UCSD-AML1 (cell line): ENCODE measurements around the gene DCUN1D4.
"Not testable (repeated sequence)": the region's sequence is repeated elsewhere in the genome, so short reads cannot be mapped to it uniquely, and the experiment has no call there.

Source experiments
- DNase-seq: peaks from one replicate; lab custom pipeline; 2025; ENCODE audit not compliant: unreplicated experiment; lab: John Stamatoyannopoulos, UW

The DCUN1D4 gene

DNA sequence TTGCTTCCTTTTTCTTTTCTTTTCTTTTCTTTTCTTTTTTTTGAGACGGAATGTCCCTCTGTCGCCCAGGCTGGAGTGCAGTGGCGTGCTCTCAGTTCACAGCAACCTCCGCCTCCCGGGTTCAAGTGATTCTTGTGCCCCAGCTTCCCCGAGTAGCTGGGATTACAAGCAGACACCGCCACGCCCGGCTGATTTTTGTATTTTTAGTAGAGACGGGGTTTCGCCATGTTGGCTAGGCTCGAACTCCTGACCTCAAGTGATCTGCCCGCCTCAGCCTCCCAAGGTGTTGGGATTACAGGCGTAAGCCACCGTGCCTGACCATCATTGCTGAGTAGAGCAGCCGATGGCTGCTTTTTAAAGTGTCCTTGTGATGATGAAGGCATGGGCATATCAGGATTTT is 50.4 kb downstream of the DCUN1D4 start:
- DNase-seq: not testable (repeated sequence)

DNA sequence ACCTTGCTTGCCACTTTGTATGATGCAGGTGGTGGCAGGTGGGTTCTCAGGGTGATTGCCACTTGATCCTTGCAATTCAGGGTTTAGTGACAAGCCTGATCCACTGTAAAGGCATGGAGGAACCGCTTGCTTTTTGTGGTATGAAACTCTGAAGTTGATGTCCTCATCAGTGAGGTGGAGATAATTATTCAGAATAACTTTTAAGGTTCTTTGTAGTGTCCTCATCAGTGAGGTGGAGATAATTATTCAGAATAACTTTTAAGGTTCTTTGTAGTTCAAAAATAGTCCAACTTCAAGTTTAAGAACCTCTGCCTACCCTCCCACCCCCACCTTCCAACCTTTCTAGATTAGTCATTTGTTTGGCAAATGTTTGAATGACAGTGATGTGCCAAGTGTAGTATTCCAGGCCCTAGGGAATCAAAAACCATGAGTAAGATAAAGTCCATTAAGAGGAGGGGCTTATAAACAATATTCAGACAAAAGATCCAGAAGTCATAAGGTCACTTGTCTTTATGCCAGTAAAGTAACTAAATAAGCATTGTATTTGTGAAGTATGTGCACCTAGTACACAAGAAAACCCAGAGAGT is 51.2 kb downstream of the DCUN1D4 start:
- no peak for DNase-seq

DNA sequence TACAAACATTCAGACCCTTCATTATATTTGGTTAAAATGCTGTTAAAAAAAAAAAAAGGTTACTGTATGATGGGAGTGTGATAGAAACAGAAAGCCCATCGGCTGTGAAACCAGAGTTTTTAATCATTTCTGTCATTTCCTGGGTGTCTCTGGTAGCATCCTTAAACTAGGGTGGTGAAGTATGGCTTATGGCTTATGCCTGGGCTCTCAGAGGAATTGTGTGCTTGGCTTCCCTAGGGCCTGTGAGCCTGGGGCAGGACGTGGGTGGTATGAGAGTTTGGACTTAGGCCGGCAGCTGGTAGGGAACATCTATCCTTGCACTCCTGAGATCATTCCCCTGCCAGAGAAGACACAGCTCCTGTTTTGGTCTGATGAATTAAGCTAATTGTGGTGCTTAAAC is 52.2 kb downstream of the DCUN1D4 start:
- no peak for DNase-seq

DNA sequence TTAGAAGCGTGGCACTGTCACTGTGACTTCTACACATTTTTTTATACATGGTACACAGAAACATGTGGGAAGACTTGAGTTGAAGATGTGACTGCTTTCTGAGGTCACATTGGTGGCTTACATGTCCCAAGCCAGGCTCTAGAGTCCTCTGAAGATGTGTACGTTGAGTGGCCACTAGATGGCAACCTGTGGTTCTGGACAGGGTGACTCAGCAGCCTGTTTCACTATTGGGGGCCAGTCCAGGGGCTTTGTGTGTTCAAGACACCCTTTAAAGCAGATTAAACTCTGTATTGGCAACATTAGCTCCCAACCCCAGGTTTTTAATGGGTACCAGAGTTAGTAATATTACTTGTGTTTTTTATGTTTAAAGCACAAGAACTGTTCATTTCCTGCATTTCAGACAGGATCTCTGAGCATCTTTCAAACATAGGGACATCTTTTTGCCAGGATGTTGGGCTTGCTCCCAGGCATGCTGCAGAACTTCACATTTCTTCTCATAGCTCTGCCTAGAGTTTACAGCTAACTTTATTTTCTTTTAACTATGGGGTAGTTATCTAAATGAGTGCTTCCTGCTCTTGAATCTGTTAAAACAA is 53.0 kb downstream of the DCUN1D4 start:
- peak; percentile 21 for DNase-seq

DNA sequence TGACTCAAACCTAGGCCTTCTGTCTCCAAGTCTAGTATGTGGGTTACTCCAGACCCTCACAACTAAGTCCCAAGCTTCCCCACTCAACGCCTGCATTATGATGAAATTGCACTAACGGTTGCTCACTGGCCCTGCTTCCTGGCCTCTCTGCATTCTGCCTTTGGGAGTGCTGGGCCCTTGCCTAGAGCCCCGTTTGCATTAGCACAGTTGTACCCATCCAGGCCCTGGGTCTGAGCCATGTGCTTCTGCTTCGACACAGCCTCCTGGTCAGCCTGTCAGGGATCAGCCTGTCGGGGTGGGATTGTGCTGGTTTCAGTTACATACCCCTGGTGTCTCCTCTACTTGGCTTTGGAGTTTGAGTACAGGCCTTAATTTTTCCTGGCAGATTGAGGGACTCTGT is 58.4 kb downstream of the DCUN1D4 start:
- no peak for DNase-seq

DNA sequence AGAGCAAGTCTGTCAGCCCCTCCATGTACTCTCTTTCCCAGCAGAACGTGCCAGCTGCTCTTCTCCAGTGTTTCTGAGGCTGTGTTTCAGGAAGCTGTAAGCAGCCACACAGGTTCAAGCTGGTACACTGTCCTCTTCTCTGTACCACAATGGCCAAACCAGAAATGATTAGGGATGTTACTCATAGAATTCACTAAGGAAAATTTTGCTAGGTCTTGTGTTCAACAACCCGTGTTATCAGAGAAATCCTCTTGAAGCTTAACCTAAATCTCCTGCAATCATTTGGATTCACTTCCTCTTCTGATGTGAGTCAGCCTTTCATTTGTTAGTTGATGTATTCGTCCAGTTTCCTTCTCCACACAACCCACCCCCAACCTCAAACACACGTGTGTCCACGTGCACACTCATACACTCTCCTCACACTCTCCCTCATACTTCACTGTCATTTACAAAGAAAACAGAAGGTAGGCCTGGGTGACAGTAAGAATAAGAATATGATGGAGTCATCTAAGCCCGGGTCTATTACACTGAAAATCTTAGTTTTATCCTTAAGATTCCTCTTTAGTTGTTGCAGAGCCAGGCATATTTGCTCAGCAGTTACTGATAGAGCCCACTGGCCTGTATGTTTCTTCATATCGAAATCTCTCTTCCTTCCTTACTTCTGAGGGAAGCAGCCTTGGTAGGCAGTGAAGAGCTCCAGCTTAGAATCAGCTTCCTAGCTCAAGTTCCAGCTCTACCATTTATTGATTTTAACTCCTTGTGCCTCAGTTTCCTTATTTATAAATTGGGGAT is 63.4 kb downstream of the DCUN1D4 start:
- no peak for DNase-seq

DNA sequence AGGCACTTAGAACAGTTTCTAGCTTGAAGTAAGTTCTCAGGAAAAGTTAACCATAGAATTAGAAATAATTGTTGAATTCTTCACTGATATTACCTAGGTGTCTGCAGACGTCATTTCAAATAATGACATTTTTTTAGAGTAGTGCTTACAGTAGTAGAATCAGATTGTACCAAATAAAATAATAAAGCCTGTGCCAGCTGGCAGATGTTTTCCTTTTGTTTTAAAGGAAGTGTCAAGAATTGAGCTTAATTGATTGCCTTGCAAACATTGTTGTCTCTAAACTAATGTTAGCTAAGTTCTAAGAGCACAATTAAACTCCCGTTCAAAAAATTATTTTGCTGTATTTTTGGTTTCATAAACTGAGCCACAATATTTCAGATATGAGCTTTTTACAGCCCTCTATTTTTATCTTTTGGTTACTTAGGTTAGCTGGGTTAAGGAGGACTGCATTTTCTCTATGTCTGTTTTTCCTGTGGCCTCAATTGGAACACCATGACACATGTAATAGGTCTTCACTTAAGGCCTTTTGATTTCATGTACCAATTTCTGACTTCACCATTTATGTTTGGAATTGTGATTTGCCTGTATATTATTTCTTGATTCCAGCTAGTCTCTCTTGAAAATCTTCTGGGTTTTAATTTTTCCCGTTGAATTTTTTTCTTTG is 64.2 kb downstream of the DCUN1D4 start:
- no peak for DNase-seq

DNA sequence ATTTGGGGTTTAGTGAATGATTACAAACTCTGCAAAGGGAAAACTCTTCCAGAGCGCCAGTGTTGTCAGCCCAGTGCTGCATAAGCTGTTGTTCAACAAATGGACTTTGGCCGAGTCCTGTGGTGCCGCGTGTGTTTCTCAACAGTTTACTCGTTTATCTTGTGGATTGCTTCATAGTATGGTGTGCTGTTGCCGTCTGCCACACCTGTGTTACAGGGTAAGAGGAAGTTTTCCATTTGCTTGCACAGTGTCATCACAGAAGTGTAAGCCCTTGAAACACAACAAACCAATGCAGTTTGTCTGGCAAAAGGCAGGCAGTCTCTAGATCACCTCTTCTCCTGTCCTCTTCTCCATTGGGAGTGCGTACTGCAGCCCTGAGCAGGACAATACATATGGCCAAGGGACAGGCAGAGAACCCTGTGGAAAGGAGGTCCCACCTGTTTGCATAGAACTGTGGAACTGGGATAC is 66.3 kb downstream of the DCUN1D4 start:
- DNase-seq: no peak

DNA sequence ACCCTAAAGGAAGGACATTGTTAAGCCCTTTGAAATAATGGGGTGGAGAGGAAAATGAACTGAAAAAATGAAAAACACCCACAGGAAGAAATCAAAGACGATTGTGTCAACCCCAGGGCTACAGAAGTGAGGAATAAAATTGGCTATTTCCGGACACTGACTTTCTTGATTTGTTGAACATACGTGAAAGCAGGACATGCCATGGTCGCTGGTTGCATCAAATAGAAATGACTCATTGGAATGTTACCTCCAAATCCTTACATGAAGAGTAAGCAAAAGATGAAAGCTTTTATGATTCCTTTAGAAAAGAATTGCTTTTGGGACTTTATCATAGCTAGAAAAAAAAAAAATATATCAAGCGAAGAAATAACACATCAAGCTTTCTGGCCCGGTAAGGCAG is 75.3 kb downstream of the DCUN1D4 start:
- DNase-seq: no peak

DNA sequence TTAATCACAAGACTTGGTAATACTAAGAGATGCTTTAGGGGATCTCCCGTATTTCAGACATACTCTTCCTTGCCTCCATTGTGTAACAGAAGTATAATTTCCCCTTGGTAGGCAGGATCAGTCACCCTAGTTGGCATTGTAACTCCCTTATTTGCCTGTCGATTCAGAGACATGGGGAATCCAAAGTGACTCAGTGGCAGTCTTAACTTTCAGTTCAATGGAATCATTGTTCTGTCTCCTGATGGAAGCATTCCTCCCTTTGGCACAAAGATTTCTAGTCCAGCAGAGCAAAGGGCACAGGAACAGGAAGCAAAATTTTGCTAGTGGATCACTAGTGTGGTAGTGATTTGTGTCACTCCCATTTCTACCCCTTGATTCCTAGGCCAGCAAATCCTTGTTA is 80.4 kb downstream of the DCUN1D4 start:
- DNase-seq: no peak

DNA sequence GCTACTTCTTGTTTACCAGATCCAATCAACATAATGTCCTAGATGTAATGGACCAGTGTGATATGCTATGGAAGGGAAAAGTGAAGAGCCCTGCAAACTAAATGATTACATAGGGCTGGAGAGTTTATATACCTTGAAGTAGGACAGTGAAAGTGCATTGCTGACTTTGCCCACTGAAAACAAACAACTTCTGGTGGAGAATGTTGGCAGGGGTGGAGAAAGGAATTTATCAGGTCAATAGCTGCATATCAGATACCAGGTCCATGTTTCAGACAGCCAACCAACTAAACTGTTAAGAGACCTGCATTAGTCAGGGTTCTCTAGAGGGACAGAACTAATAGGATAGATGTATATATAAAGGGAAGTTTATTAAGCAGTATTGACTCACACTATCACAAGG is 82.4 kb downstream of the DCUN1D4 start:
- no peak for DNase-seq

DNA sequence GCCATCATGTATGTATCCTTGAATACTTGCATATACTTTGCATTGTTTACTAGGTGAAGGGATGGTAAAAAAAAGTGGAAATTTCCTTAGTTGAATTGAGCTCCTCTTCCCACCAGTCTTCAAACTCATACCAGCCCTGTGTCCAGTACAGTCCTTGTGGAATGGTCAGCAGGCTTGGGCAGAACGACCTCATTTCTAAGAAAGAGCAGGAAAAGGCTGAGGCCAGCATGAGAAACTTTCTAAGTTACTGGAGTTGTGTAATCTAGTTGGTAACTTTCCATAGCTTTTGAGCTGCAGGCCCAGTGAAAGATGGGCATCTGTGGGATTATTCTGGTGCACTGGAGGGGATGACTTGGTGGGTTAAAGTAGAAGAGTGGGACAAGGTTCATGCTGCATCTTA is 87.6 kb downstream of the DCUN1D4 start:
- no peak for DNase-seq

DNA sequence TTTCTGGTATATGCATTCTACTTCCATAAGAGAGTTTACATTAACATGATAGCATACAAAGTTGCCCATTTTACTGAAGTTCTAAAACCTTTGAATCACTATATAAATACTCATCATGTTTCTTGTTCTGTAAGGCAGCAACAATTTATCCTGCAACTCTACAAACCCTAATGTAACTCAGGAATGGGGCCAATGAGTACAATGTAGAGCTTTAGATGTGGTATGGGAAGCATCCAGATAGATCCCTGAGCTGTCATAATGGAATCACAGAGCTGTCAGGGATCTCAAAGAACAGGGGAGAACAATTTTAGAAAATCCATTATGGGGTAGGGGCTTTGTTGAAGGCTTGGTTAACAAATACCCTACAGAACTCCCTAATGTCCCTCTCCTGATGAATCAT is 88.5 kb downstream of the DCUN1D4 start:
- DNase-seq: no peak

DNA sequence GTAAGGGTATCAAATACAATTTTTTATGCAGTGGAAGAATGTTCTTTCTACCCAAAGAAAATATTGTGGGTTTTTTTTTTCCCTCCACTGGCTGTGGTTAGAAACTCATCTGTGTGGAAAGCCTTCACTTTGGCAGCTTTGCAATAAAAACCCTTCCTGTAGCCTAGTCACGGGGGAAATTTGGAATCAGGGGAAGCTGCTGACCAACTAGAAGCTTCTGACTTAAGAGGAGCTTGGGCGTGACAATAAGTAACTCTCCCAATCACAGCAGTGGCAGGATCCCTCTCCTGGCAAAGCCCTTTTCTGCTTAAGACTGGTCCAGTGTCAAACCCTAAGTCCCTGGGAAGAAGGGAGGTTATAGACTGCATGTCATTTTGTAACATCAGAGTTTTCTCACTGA is 89.3 kb downstream of the DCUN1D4 start:
- DNase-seq: no peak

DNA sequence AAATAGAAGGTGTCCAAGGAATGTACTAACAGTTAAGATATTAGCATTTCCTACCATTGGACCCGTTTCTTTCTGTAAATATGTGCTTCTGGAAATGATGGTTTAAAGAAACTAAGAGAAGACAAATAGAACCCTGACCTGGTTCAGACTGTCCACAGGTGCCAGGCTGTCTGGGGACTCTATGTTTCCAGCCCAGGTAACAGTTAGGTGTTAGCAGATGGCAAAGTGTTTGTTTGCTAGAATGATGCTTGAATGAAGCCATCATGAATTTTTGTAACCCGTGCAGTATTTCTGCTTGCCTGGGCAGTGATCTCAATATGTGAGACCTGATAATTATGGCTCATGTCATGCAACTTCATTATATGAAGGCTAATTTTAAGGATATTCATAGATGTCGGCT is 89.7 kb downstream of the DCUN1D4 start:
- no peak for DNase-seq

DNA sequence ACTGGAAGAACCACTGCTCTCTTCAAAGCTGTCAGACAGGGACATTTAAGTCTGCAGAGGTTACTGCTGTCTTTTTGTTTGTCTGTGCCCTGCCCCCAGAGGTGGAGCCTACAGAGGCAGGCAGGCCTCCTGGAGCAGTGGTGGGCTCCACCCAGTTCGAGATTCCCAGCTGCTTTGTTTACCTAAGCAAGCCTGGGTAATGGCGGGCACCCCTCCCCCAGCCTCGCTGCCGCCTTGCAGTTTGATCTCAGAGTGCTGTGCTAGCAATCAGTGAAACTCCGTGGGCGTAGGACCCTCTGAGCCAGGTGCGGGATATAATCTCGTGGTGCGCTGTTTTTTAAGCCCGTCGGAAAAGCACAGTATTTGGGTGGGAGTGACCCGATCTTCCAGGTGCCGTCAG is 97.5 kb downstream of the DCUN1D4 start:
- not testable (repeated sequence) for DNase-seq

DNA sequence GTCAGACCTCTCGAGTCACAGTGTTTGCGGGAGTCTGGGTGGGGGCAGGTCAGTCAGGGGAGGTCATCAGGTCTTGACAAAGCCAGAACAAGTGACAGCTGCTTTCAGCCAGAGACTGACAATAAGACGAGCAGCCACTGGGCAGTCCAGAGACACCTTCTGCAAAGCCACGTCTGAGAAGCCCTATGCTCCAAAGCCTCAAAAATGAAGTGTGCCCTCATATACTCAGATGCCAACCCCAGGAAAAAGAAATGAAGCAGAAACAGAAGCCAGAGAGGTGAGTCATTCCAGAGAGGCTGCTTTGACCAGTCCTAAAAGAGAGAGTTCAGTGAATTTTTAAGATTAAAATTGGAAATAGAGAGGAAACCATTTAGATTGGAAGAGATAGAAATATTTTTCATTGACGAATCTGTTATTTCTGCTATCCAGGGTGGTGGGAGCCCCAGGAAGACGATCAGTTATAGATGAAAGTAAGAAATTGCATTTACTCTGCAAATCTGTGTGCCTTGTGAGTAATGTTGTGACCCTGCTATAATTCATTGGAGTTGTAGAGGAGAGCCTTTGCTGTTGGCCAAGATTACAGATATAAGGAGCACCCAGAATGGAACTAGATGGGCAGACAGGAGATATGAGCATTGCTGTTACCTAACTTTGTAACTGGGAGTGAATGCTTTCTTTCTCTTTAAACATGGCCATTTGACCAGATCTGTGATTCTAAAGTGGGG is 99.3 kb downstream of the DCUN1D4 start:
- no peak for DNase-seq

DNA sequence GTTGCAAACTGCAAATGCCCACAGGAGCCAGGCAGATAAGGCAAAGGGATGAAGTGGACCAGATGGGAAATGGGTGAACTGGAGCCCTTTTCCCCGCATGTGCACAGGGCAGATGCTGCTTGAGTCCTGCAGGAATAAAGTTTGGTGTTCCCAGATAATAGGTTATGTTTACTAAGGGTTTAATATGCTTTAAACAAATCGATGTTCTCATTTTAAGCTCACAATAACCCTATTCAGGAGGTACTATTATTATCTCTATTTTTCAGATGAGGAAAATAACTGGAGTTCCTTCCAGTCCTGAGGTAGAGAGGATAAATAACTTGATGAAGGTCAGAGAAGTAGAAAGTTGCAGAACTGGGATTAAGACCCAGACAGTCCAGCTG is 99.9 kb downstream of the DCUN1D4 start:
- no peak for DNase-seq

DNA sequence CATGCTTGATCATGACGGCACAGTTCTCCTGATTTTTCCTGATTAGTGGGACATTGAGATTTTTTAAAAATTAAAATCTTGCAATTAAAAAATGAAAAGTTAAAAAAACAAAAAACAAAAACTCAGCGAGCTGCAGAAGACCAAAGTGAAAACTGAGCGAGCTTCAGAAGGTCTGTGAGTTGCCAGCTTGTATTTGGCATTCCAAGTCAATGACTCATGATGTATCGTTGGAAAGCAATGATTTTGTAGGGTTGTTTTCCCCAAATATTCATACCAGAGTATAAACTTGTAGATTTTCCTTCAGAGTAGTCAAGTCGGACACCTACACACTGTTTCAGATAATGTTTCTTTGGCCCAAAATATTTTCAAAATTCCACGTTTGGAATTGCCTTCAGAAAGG is 100.3 kb downstream of the DCUN1D4 start:
- no peak for DNase-seq

DNA sequence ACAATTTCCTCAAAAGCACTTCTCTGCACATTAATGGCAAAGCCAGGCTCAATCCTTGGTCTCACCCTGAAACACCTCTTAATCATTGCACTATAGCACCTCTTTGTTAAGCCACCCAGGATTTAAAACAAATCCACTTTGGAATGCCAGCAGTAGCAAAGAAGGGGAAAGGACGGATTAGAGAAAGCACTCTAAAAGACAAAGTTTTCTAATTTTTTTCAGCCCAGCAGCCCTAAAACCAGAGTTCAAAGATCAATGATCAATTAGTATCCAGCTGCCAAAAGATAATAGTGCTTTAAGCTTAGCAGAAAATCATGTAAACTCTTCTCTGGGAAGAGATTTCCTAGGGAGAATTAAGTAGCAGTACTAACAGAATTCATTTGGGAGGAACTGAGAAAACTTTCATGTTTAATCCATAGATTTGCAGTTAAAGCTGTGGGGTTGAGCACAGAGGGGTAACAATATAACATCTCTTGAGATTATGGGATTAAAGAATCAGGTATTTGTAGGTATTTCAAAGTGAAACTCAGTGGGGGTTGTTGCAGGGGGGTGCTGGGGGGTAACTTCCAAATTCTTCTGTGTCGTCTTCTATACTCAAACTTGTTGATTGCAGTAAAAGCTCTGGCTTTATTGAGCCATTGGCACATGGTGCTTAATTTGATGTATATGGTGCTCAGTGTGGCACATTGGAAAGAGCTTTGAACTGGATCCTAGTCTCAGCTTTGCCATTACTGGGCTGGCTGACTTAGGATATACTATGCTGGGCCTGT is 115.4 kb downstream of the DCUN1D4 start:
- DNase-seq: no peak

DNA sequence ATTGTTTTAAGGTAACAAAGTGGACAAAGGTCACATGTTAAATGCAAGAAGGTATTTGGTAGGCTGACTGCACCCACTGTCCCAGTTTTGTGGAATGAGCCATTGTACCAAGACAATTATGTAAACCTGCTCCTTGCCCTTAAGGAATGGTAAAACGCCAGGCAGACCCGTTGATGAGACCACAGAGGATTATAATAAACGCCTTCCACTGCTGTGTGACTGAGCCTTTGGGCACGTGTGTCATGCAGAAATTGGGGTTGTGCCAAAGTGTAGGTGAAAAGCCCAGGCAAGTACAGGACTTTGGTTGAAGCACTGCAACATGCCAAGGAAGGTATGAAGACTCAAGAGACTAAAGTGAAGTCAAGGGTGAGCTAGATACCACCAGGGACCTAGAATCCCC is 117.5 kb downstream of the DCUN1D4 start:
- DNase-seq: no peak
